Duodenal mucosa (tissue), 2 donors: ENCODE results near the gene CD81.

Experiments
- H3K27ac ChIP-seq: one replicate; pipeline ENCODE4 v1.7.0; 2013; ENCODE audit warnings: low read depth, low read length
- H3K27me3 ChIP-seq, 2 donors: one replicate each; pipeline ENCODE4 v1.7.0; 2013; ENCODE audit warnings: low read length in 2 of 2, control low read depth in 1 of 2; ENCODE audit not compliant: insufficient read depth in 2 of 2, control insufficient read depth in 1 of 2
- H3K36me3 ChIP-seq, 2 donors: one replicate each; pipeline ENCODE4 v1.7.0; 2013; ENCODE audit warnings: low read length in 2 of 2, control low read depth in 1 of 2; ENCODE audit not compliant: insufficient read depth in 2 of 2, control insufficient read depth in 1 of 2
- H3K4me1 ChIP-seq, 2 donors: one replicate each; pipeline ENCODE4 v1.7.0; 2013; ENCODE audit warnings: low read length in 2 of 2, control low read depth in 1 of 2; ENCODE audit not compliant: insufficient read depth in 2 of 2, control insufficient read depth in 1 of 2
- H3K4me3 ChIP-seq, 2 donors: one replicate each; pipeline ENCODE4 v1.7.0; 2013; ENCODE audit warnings: low read length in 2 of 2, low read depth in 1 of 2
- H3K9ac ChIP-seq, 2 donors: one replicate each; pipeline ENCODE4 v1.7.0; 2013; ENCODE audit warnings: low read length in 2 of 2, low read depth in 1 of 2
- H3K9me3 ChIP-seq, 2 donors: one replicate each; pipeline ENCODE4 v1.7.0; 2013; ENCODE audit warnings: low read length in 2 of 2, control low read depth in 1 of 2; ENCODE audit not compliant: control insufficient read depth in 1 of 2

The CD81 gene

GRCh38 chr11:2413742-2414579, 36.9 kb downstream of the CD81 start:
- Histone ChIP-seq H3K4me1 (no peaks in the 10 kb centered on the region), H3K9me3 (no peaks in the 10 kb centered on the region), H3K4me3 (no peak overlapping the region), H3K36me3 (no peaks in the 10 kb centered on the region), H3K27me3 (peaks cover under 1 to 9% of the 10 kb centered on the region in 2 donors), H3K27ac (no peak overlapping the region), H3K9ac (no peak overlapping the region)

- H3K9ac ChIP-seq = no peak overlapping the region
- no peak overlapping the region for H3K27ac ChIP-seq
- no peaks in the 10 kb centered on the region for H3K36me3 ChIP-seq
- H3K4me1 ChIP-seq = no peaks in the 10 kb centered on the region
- no peaks in the 10 kb centered on the region for H3K9me3 ChIP-seq
- peaks cover 0 to 3% of the 10 kb centered on the region in 2 donors for H3K27me3 ChIP-seq
- H3K4me3 ChIP-seq = no peak overlapping the region
These were observed 37.5 kb downstream of the CD81 start for GRCh38 chr11:2414616-2415015.

- Histone ChIP-seq H3K4me3 (no peak overlapping the region), H3K9ac (no peak overlapping the region), H3K27me3 (peaks cover 0 to 2% of the 10 kb centered on the region in 2 donors), H3K36me3 (no peaks in the 10 kb centered on the region), H3K27ac (no peak overlapping the region), H3K4me1 (peaks cover 0 to 5% of the 10 kb centered on the region in 2 donors), H3K9me3 (no peaks in the 10 kb centered on the region)
These were observed 38.1 kb downstream of the CD81 start for GRCh38 chr11:2415171-2415570.

GRCh38 chr11:2415601-2416380, 38.7 kb downstream of the CD81 start:
- Histone ChIP-seq H3K27ac (no peak overlapping the region), H3K4me3 (no peak overlapping the region), H3K9me3 (no peaks in the 10 kb centered on the region), H3K9ac (no peak overlapping the region), H3K36me3 (no peaks in the 10 kb centered on the region), H3K4me1 (peaks cover under 1 to 11% of the 10 kb centered on the region in 2 donors), H3K27me3 (peaks cover under 1 to 2% of the 10 kb centered on the region in 2 donors)

- no peak overlapping the region for H3K27ac ChIP-seq
- no peaks in the 10 kb centered on the region for H3K36me3 ChIP-seq
- peaks cover 7 to 13% of the 10 kb centered on the region in 2 donors for H3K4me1 ChIP-seq
- H3K4me3 ChIP-seq = no peak overlapping the region
- H3K9me3 ChIP-seq = no peaks in the 10 kb centered on the region
- no peak overlapping the region for H3K9ac ChIP-seq
- peaks cover 7 to 8% of the 10 kb centered on the region in 2 donors for H3K27me3 ChIP-seq
These were observed 39.7 kb downstream of the CD81 start for GRCh38 chr11:2416765-2417164.

- H3K27me3 ChIP-seq = peaks cover 11 to 15% of the 10 kb centered on the region in 2 donors
- no peaks in the 10 kb centered on the region for H3K36me3 ChIP-seq
- no peak overlapping the region for H3K4me3 ChIP-seq
- no peaks in the 10 kb centered on the region for H3K9me3 ChIP-seq
- no peak overlapping the region for H3K9ac ChIP-seq
- H3K27ac ChIP-seq = no peak overlapping the region
- peaks cover 7 to 13% of the 10 kb centered on the region in 2 donors for H3K4me1 ChIP-seq
These were observed 41.0 kb downstream of the CD81 start for GRCh38 chr11:2417856-2418692.

- no peak overlapping the region for H3K4me3 ChIP-seq
- no peak overlapping the region for H3K9ac ChIP-seq
- H3K4me1 ChIP-seq = peaks cover 7 to 13% of the 10 kb centered on the region in 2 donors
- H3K27ac ChIP-seq = no peak overlapping the region
- H3K36me3 ChIP-seq = no peaks in the 10 kb centered on the region
- no peaks in the 10 kb centered on the region for H3K9me3 ChIP-seq
- peaks cover 17 to 19% of the 10 kb centered on the region in 2 donors for H3K27me3 ChIP-seq
These were observed 41.7 kb downstream of the CD81 start for GRCh38 chr11:2418693-2419360.

- Histone ChIP-seq H3K9me3 (no peaks in the 10 kb centered on the region), H3K9ac (peak overlapping the region in 1 of 2 donors; percentile 25), H3K27me3 (peaks cover 24 to 25% of the 10 kb centered on the region in 2 donors), H3K4me3 (peak overlapping the region; percentile 35 to 50), H3K36me3 (no peaks in the 10 kb centered on the region), H3K27ac (no peak overlapping the region), H3K4me1 (peaks cover 7 to 13% of the 10 kb centered on the region in 2 donors)
These were observed 42.8 kb downstream of the CD81 start for GRCh38 chr11:2419638-2420501.
